ENCODE results near the gene HSF5. TPM values are rescaled to one million over a fixed set of nuclear protein-coding genes. Genes with fewer than 3 reads are reported as not detected.
"Not testable (repeated sequence)": the region's sequence is repeated elsewhere in the genome, so short reads cannot be mapped to it uniquely, and the experiment has no call there.

The HSF5 gene
- polyA plus RNA-seq, 1 donor, result 0.52 TPM

GRCh38 chr17:58412961-58413586 is 75.1 kb downstream of the HSF5 start:
- no peak for DNase-seq

- no peak for DNase-seq
These were observed 76.0 kb downstream of the HSF5 start for GRCh38 chr17:58412064-58412703.

GRCh38 chr17:58411408-58411894 is 76.8 kb downstream of the HSF5 start:
- DNase-seq, result no peak

GRCh38 chr17:58410714-58411407 is 77.3 kb downstream of the HSF5 start:
- no peak for DNase-seq

- DNase-seq, result no peak
These were observed 78.8 kb downstream of the HSF5 start for GRCh38 chr17:58409432-58409831.

- no peak for DNase-seq
These were observed 84.9 kb downstream of the HSF5 start for GRCh38 chr17:58403311-58403710.

- DNase-seq, result no peak
These were observed 85.5 kb downstream of the HSF5 start for GRCh38 chr17:58402679-58403078.

- DNase-seq, result no peak
These were observed 86.2 kb downstream of the HSF5 start for GRCh38 chr17:58402047-58402446.

GRCh38 chr17:58401287-58401686 is 86.9 kb downstream of the HSF5 start:
- DNase-seq, result no peak

GRCh38 chr17:58400826-58401225 is 87.4 kb downstream of the HSF5 start:
- no peak for DNase-seq

- DNase-seq, result no peak
These were observed 88.2 kb downstream of the HSF5 start for GRCh38 chr17:58399974-58400373.

GRCh38 chr17:58398574-58399266 is 89.5 kb downstream of the HSF5 start:
- no peak for DNase-seq

- not testable (repeated sequence) for DNase-seq
These were observed 90.8 kb downstream of the HSF5 start for GRCh38 chr17:58397421-58397820.

- no peak for DNase-seq
These were observed 92.0 kb downstream of the HSF5 start for GRCh38 chr17:58396173-58396572.

GRCh38 chr17:58394534-58395223 is 93.5 kb downstream of the HSF5 start:
- DNase-seq, result no peak

- peak; percentile 84 for DNase-seq
These were observed 96.8 kb downstream of the HSF5 start for GRCh38 chr17:58391302-58391984.

GRCh38 chr17:58390884-58391283 is 97.3 kb downstream of the HSF5 start:
- no peak for DNase-seq

GRCh38 chr17:58388302-58389190 is 99.7 kb downstream of the HSF5 start:
- no peak for DNase-seq

- no peak for DNase-seq
These were observed 100.4 kb downstream of the HSF5 start for GRCh38 chr17:58387834-58388233.

- no peak for DNase-seq
These were observed 101.5 kb downstream of the HSF5 start for GRCh38 chr17:58386708-58387107.

Measured in left kidney (tissue), 2 donors.